K562 (cell line): Measurements from ENCODE around the gene NFKBIA.

Experiments used
- ARID3A ChIP-seq: IDR thresholded peaks from 2 replicates; pipeline ENCODE4 v1.6.1; 2012; ENCODE audit warnings: low read depth, low read length, improper control_type of control experiment, borderline replicate concordance
- CHD1 ChIP-seq: fragments of 200-600 bp; sonication (generic); IDR thresholded peaks from one replicate; pipeline ENCODE4 v1.6.1; 2012; ENCODE audit warnings: mild to moderate bottlenecking, moderate library complexity, low read length, inconsistent platforms
- CTCF ChIP-seq, 3 experiments: IDR thresholded peaks in 2 of 3; conservative IDR thresholded peaks in 1 of 3; 2 replicates each; pipeline ENCODE4 v1.5.1; 2011 to 2012; ENCODE audit warnings: low read length in 3 of 3, mild to moderate bottlenecking in 3 of 3, control low read depth in 2 of 3, improper control_type of control experiment in 1 of 3, inconsistent platforms in 1 of 3, low read depth in 1 of 3, mixed read lengths in 1 of 3, moderate library complexity in 1 of 3; ENCODE audit not compliant: insufficient read depth in 2 of 3
- FOS ChIP-seq: IDR thresholded peaks from 3 replicates; pipeline ENCODE4 v1.6.1; 2011; ENCODE audit not compliant: insufficient read length; ENCODE audit errors: extremely low read depth
- GATA2 ChIP-seq: sonication (generic); formaldehyde crosslinking; IDR thresholded peaks from 2 replicates; pipeline ENCODE4 v1.4.0; 2020; ENCODE audit warnings: mild to moderate bottlenecking, missing genetic modification reagents
- JUNB ChIP-seq: fragments of 450-650 bp; formaldehyde crosslinking; conservative IDR thresholded peaks from 2 replicates; pipeline ENCODE4 v1.4.0; 2020; ENCODE audit warnings: mild to moderate bottlenecking
- POLR2A ChIP-seq: fragments of 450-650 bp; conservative IDR thresholded peaks from 2 replicates; pipeline ENCODE4 v1.6.1; 2016
- ZFP1 ChIP-seq: fragments of 450-650 bp; formaldehyde crosslinking; IDR thresholded peaks from 2 replicates; pipeline ENCODE4 v1.4.0; 2020; ENCODE audit warnings: mild to moderate bottlenecking, mixed read lengths
- ZKSCAN8 ChIP-seq: fragments of 200-800 bp; sonication (Bioruptor generic); IDR thresholded peaks from 2 replicates; pipeline ENCODE4 v1.6.1; 2016; ENCODE audit warnings: missing genetic modification characterization, missing compliant biosample characterization
- ZNF124 ChIP-seq: sonication (generic); formaldehyde crosslinking; IDR thresholded peaks from 2 replicates; pipeline ENCODE4 v1.8.1; 2022; ENCODE audit warnings: missing genetic modification reagents

GRCh38 chr14:35410858-35411257 lies 6.3 kb upstream of the NFKBIA start:
- TF ChIP-seq FOS (no peak), CTCF (IDR thresholded peaks at IDR 0.05 in 2 of 3, conservative IDR thresholded peaks at IDR 0.05 in 1 of 3; ENCODE audit: insufficient read depth in 2 of 3, low read depth in 1 of 3, low read length in 3 of 3) (no peak), ZFP1 (no peak), POLR2A (no peak), CHD1 (no peak), ARID3A (no peak), GATA2 (CRISPR knock-in tag) (no peak), ZKSCAN8 (CRISPR knock-in tag) (no peak), ZNF124 (CRISPR knock-in tag) (no peak), JUNB (CRISPR knock-in tag) (no peak)
